OCI-LY7 (cell line): ENCODE measurements around the gene MAPK8IP1. TPM values are rescaled to one million over a fixed set of nuclear protein-coding genes. Genes with fewer than 3 reads are reported as not detected.

Experiments used
- BruUV-seq: library from RNA; stranded (reverse); fragments of 400-500 nt; replicated peaks from 2 replicates; lab custom pipeline; 2021; lab: Mats Ljungman, UMichigan
- CTCF ChIA-PET: fragments of 300-600 bp; sonication (Branson Sonifier 250); formaldehyde crosslinking; loops from one replicate; lab custom pipeline; 2022; ENCODE audit warnings: antibody characterized with exemption; ENCODE audit not compliant: unreplicated experiment; lab: Charles Lee
- POLR2A ChIA-PET: fragments of 300-600 bp; sonication (Branson Sonifier 250); formaldehyde crosslinking; loops from one replicate; lab custom pipeline; 2022; ENCODE audit warnings: antibody characterized with exemption; lab: Charles Lee
- DNase-seq: peaks from one replicate; pipeline ENCODE4 v3.0.0-alpha.2; 2015; ENCODE audit warnings: low spot score
- H2AFZ ChIP-seq: fragments of 200-600 bp; sonication (generic), shearing (Covaris generic); 2 replicates; pipeline ENCODE4 v1.6.1; 2014; ENCODE audit warnings: mild to moderate bottlenecking, antibody characterized with exemption, low read length, moderate library complexity
- H3K27ac ChIP-seq: fragments of 200-600 bp; sonication (generic); 2 replicates; pipeline ENCODE4 v1.5.1; 2014; ENCODE audit warnings: mixed run types, low read depth, mild to moderate bottlenecking, moderate library complexity, low read length, inconsistent platforms; ENCODE audit not compliant: poor library complexity, severe bottlenecking
- H3K36me3 ChIP-seq: fragments of 200-600 bp; sonication (generic); 2 replicates; pipeline ENCODE4 v1.6.1; 2014; ENCODE audit warnings: mild to moderate bottlenecking, antibody characterized with exemption, low read length, moderate library complexity, mixed read lengths; ENCODE audit not compliant: insufficient read depth
- H3K4me1 ChIP-seq: fragments of 200-600 bp; sonication (generic); 2 replicates; pipeline ENCODE4 v1.5.1; 2014; ENCODE audit warnings: mild to moderate bottlenecking, low read length; ENCODE audit not compliant: insufficient read depth, poor library complexity, severe bottlenecking
- H3K4me2 ChIP-seq: fragments of 200-600 bp; sonication (generic); 2 replicates; pipeline ENCODE4 v1.6.1; 2014; ENCODE audit warnings: mild to moderate bottlenecking, low read length
- H3K4me3 ChIP-seq: fragments of 200-600 bp; sonication (generic); 2 replicates; pipeline ENCODE4 v1.5.1; 2014; ENCODE audit warnings: mild to moderate bottlenecking, low read depth, low read length; ENCODE audit not compliant: poor library complexity, severe bottlenecking
- H3K79me2 ChIP-seq: fragments of 200-600 bp; sonication (generic); 2 replicates; pipeline ENCODE4 v1.6.1; 2016; ENCODE audit warnings: low read depth, mild to moderate bottlenecking, low read length, moderate library complexity, mixed read lengths; ENCODE audit not compliant: insufficient read depth
- H3K9me2 ChIP-seq: fragments of 200-600 bp; sonication (generic); 2 replicates; pipeline ENCODE4 v1.6.1; 2016; ENCODE audit warnings: mild to moderate bottlenecking, low read length, mixed read lengths; ENCODE audit not compliant: insufficient read depth
- H3K9me3 ChIP-seq: fragments of 200-600 bp; sonication (generic); 2 replicates; pipeline ENCODE4 v1.6.1; 2014; ENCODE audit warnings: mild to moderate bottlenecking, mixed run types, low read length, mixed read lengths
- H4K20me1 ChIP-seq: fragments of 200-600 bp; sonication (generic); 2 replicates; pipeline ENCODE4 v1.6.1; 2014; ENCODE audit warnings: mild to moderate bottlenecking, antibody characterized with exemption, low read length, moderate library complexity, mixed read lengths; ENCODE audit not compliant: insufficient read depth
- EZH2phosphoT487 ChIP-seq: fragments of 200-600 bp; sonication (generic); IDR thresholded peaks from 2 replicates; pipeline ENCODE4 v1.6.1; 2018; ENCODE audit warnings: low read depth, borderline replicate concordance, mild to moderate bottlenecking, mixed run types, antibody characterized with exemption, low read length, moderate library complexity, mixed read lengths
- intact Hi-C: fragments of 100-400 bp; cut with micrococcal nuclease; formaldehyde crosslinking; loops from one replicate; pipeline ENCODE4 v1.10.0; 2022; ENCODE audit not compliant: unreplicated experiment
- total RNA-seq, 2 experiments: library from RNA; depleted of rRNA in 1 of 2; stranded (reverse); fragments of >200 nt in 1 of 2; shearing (Covaris generic) in 1 of 2; gene quantifications; 2 replicates each; pipeline ENCODE4 v1.2.3, GENCODE V29; 2014 to 2022
- TF ChIP-seq, protein P1 (sequence below): fragments of 200-600 bp; sonication (generic); conservative IDR thresholded peaks from 2 replicates; pipeline ENCODE4 v1.5.1; 2014; ENCODE audit warnings: mild to moderate bottlenecking, antibody characterized with exemption, low read length, moderate library complexity, mixed read lengths

Gene MAPK8IP1
- total RNA-seq, 2 experiments from 2014 or later, result 2.2 TPM

DNA sequence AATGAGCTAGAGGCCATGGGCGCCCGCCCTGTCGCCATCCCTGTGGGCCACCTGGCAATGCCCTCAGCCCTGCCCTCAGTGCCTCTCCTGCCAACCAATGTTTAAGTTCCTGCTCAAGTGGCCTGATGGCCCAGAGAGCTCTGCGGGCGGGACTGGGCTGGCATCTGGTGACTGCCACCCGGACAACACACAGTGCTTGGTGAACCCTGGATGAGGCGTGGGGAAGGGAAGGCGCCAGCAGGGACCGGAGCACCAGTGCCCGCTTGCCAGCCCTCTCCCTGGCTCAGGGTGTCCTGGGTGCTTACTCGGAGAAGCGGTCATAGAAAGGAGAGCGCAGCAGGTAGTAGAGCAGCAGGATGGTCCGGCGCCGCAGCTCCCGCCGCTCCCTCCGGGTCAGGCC, 28.1 kb downstream of the MAPK8IP1 start:
- H3K4me1 ChIP-seq, result peaks cover 12% of the 10 kb centered on the region
- intact Hi-C loops, result no loop called here
- H3K27ac ChIP-seq, result no peak overlapping the region
- CTCF ChIA-PET, result no interaction called here
- BruUV-seq, result no TSS peak
- no peak for DNase-seq
- no peaks in the 10 kb centered on the region for H3K9me3 ChIP-seq
- no peak for TF ChIP-seq EZH2phosphoT487
- TF ChIP-seq, protein P1, sequence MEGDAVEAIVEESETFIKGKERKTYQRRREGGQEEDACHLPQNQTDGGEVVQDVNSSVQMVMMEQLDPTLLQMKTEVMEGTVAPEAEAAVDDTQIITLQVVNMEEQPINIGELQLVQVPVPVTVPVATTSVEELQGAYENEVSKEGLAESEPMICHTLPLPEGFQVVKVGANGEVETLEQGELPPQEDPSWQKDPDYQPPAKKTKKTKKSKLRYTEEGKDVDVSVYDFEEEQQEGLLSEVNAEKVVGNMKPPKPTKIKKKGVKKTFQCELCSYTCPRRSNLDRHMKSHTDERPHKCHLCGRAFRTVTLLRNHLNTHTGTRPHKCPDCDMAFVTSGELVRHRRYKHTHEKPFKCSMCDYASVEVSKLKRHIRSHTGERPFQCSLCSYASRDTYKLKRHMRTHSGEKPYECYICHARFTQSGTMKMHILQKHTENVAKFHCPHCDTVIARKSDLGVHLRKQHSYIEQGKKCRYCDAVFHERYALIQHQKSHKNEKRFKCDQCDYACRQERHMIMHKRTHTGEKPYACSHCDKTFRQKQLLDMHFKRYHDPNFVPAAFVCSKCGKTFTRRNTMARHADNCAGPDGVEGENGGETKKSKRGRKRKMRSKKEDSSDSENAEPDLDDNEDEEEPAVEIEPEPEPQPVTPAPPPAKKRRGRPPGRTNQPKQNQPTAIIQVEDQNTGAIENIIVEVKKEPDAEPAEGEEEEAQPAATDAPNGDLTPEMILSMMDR, result no peak
- H3K36me3 ChIP-seq, result peaks cover 62% of the 10 kb centered on the region
- no peaks in the 10 kb centered on the region for H3K9me2 ChIP-seq
- POLR2A ChIA-PET, result interaction anchor here (0.7 to 1.1 kb wide), 2 partner anchors 17 to 112 kb away, joined by 3 to 5 read pairs; no protein-coding TSS in a partner anchor
- H4K20me1 ChIP-seq, result no peaks in the 10 kb centered on the region
- peaks cover 16% of the 10 kb centered on the region for H3K79me2 ChIP-seq
- no peak overlapping the region for H3K4me3 ChIP-seq
- H3K4me2 ChIP-seq, result no peak overlapping the region
- H2AFZ ChIP-seq, result no peak overlapping the region

DNA sequence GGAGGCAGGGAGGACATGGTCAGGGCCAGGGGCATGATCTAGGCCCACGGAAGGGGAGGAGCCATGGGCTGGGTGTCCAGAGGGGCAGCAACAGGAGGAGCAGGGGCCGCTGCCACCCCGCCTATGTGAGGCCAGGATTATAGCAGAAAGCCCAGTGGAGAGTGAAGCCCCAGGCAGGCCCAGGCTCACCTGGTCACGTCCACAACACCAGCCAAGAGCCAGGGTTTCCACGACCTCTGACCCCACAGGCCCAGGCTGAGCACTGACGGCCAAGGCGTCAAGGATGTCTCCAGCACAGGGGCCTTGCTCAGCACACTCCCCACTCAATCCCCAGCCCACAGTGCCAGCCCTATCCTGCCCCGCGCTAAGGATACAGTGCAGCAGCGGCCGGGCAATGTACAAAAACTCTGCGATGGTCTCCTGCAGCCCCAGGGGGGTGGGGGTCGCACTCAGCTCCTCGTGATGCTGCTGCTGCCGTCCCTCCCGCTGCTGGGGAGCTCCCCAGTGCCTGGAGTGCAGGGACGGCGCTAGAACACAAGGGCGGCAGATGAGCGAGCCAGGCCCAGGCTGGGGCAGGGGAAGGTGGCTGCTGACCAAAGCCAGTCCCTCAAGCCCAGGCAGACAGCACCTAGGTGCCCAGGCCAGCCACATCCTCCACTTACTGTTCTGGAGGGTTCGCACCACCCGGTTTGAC, 28.6 kb downstream of the MAPK8IP1 start:
- no peak overlapping the region for H3K4me3 ChIP-seq
- H3K79me2 ChIP-seq, result peaks cover 16% of the 10 kb centered on the region
- ChIA-PET CTCF (no interaction called here), POLR2A (interaction anchor here (0.7 to 1.1 kb wide), 2 partner anchors 16 to 112 kb away, joined by 3 to 5 read pairs; no protein-coding TSS in a partner anchor)
- DNase-seq, result no peak
- H3K4me1 ChIP-seq, result peaks cover 16% of the 10 kb centered on the region
- peaks cover 62% of the 10 kb centered on the region for H3K36me3 ChIP-seq
- TF ChIP-seq, protein P1, result no peak
- TF ChIP-seq EZH2phosphoT487, result no peak
- no peak overlapping the region for H2AFZ ChIP-seq
- H3K9me2 ChIP-seq, result no peaks in the 10 kb centered on the region
- H3K9me3 ChIP-seq, result no peaks in the 10 kb centered on the region
- H4K20me1 ChIP-seq, result no peaks in the 10 kb centered on the region
- H3K27ac ChIP-seq, result no peak overlapping the region
- H3K4me2 ChIP-seq, result no peak overlapping the region
- intact Hi-C loops, result no loop called here
- BruUV-seq, result no TSS peak

DNA sequence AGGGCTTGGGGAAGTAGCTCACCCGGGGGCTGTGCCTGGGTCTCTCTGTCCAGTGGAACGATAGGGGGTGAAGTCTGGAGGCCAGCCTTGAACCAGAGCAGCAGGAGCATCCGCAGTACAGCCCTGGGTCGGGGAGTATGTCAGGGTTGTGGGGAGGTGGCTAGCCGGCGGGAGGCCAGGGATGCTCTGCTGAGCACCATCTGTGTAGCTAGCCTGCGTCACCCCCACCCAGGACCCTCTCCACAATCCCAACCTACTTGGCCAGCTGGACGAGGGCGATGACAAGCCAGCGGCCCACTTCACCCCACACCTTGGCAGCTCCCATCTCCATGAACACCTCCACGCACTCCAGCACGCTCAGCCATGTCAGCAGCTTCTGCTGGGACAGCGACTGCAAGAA, 30.0 kb downstream of the MAPK8IP1 start:
- no peak overlapping the region for H3K4me3 ChIP-seq
- DNase-seq, result no peak
- H3K9me3 ChIP-seq, result no peaks in the 10 kb centered on the region
- POLR2A ChIA-PET, result interaction anchor here (0.7 kb wide), 1 partner anchor 22 kb away, joined by 3 read pairs; no protein-coding TSS in a partner anchor
- peaks cover 27% of the 10 kb centered on the region for H3K4me1 ChIP-seq
- peaks cover 16% of the 10 kb centered on the region for H3K79me2 ChIP-seq
- intact Hi-C loops, result loop anchor here (5.0 kb wide), 1 partner anchor 202 kb away; no protein-coding TSS in a partner anchor
- H4K20me1 ChIP-seq, result no peaks in the 10 kb centered on the region
- peaks cover 53% of the 10 kb centered on the region for H3K36me3 ChIP-seq
- no peaks in the 10 kb centered on the region for H3K9me2 ChIP-seq
- TF ChIP-seq, protein P1, result no peak
- no peak for TF ChIP-seq EZH2phosphoT487
- no peak overlapping the region for H3K4me2 ChIP-seq
- no TSS peak for BruUV-seq
- CTCF ChIA-PET, result no interaction called here
- H2AFZ ChIP-seq, result no peak overlapping the region
- no peak overlapping the region for H3K27ac ChIP-seq
